Measurements from ENCODE around the gene TULP1.

TULP1 gene

DNA sequence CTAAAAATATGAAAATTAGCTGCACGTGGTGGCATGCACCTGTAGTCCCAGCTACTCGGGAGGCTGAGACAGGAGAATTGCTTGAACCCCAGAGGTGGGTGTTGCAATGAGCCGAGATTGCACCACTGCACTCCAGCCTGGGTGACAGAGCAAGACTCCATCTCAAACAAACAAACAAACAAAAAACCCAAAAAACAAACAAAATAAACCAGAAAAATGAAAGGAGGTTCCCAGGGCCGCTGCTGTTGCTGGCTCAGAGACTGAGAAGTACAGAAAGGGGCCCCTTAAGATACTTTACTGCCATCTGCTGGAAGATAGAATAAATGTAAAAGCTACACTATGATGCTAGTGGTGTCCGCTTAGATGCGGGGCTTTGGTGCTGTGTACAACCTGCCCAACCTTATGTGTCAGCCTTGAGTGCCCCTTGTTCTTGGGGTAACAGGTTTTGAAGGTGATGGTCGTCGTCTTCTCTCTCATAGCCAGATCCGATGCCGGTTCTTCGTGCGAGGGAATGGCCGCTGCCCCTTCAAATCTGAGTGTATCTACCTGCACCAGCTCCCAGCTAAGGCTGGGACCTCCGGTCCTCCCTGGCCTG, 63.3 kb downstream of the TULP1 start:
- Histone ChIP-seq H3K36me3 (ENCODE audit: insufficient read depth, low read length) (no peaks in the 10 kb centered on the region), H3K9ac (ENCODE audit: insufficient read length) (no peak overlapping the region), H3K27ac (no peak overlapping the region), H3K4me3 (no peak overlapping the region), H3K9me3 (ENCODE audit: low read depth, low read length) (no peaks in the 10 kb centered on the region)
- DNase-seq (ENCODE audit: low read depth, low spot score) = no peak
- TF ChIP-seq EZH2 (IDR thresholded peaks at IDR 0.05) (no peak), FOXP2 (optimal IDR thresholded peaks at IDR 0.05; ENCODE audit: control extremely low read depth, extremely low read length, insufficient read depth) (no peak), POLR2AphosphoS5 (IDR thresholded peaks at IDR 0.05; ENCODE audit: borderline replicate concordance, low read depth, low read length) (no peak)

DNA sequence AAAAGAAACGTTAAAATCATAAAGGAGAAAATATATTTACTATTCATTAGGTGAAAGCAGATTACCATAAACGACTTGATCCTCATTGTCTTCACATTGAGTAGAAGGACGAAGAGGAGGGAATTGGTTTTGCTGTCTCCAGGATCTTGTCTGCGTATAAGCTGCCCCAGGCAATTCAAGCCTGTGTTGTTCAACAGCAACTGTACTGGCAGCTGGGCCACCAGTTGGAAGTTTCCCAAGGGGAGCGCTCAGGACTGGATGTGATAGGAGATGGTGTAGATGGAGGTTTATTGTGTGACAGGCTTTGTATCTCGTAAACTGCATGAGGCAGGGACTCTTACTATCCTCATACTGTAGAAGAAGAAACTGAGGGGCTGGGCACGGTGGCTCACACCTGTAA, 64.5 kb downstream of the TULP1 start:
- Histone ChIP-seq H3K27ac (no peak overlapping the region), H3K9me3 (ENCODE audit: low read depth, low read length) (no peaks in the 10 kb centered on the region), H3K4me3 (no peak overlapping the region), H3K36me3 (ENCODE audit: insufficient read depth, low read length) (no peaks in the 10 kb centered on the region), H3K9ac (ENCODE audit: insufficient read length) (no peak overlapping the region)
- TF ChIP-seq FOXP2 (optimal IDR thresholded peaks at IDR 0.05; ENCODE audit: control extremely low read depth, extremely low read length, insufficient read depth) (no peak), EZH2 (IDR thresholded peaks at IDR 0.05) (no peak)
- no peak for DNase-seq (ENCODE audit: low read depth, low spot score)

Measured in SK-N-MC (cell line).